Liver (tissue), 9 donors: ENCODE measurements around the gene NKX2-4. TPM values are rescaled to one million over a fixed set of nuclear protein-coding genes. Genes with fewer than 3 reads are reported as not detected.

Source experiments
- DNase-seq: peaks from one replicate; pipeline ENCODE4 v3.0.0-alpha.2; 2017; ENCODE audit warnings: low spot score
- H3K27ac ChIP-seq, 2 donors: one replicate each; pipeline ENCODE4 v1.7.0; 2013; ENCODE audit warnings: inconsistent platforms in 2 of 2, low read length in 2 of 2, control low read depth in 1 of 2, low read depth in 1 of 2, mild to moderate bottlenecking in 1 of 2
- H3K27me3 ChIP-seq, 4 donors: one replicate each; pipeline versions ENCODE4 v1.6.1 to v1.7.0; 2013; ENCODE audit warnings: low read length in 3 of 4, inconsistent platforms in 1 of 4, mild to moderate bottlenecking in 1 of 4, moderate library complexity in 1 of 4; ENCODE audit not compliant: control insufficient read depth in 4 of 4, insufficient read depth in 4 of 4
- H3K36me3 ChIP-seq, 4 donors: one replicate each; pipeline versions ENCODE4 v1.6.1 to v1.7.0; 2013; ENCODE audit warnings: low read length in 3 of 4, mild to moderate bottlenecking in 3 of 4, low read depth in 1 of 4, moderate library complexity in 1 of 4; ENCODE audit not compliant: control insufficient read depth in 4 of 4, insufficient read depth in 3 of 4
- H3K4me1 ChIP-seq, 4 donors: one replicate each; pipeline versions ENCODE4 v1.6.1 to v1.7.0; 2013; ENCODE audit warnings: low read length in 3 of 4, mild to moderate bottlenecking in 3 of 4, moderate library complexity in 1 of 4; ENCODE audit not compliant: control insufficient read depth in 4 of 4, insufficient read depth in 4 of 4
- H3K4me3 ChIP-seq, 3 donors: one replicate each; pipeline versions ENCODE4 v1.6.1 to v1.7.0; 2013; ENCODE audit warnings: low read length in 3 of 3, control low read depth in 1 of 3, low read depth in 1 of 3, mild to moderate bottlenecking in 1 of 3
- H3K9ac ChIP-seq, 2 donors: one replicate each; pipeline ENCODE4 v1.7.0; 2013; ENCODE audit warnings: low read length in 2 of 2, mild to moderate bottlenecking in 2 of 2, moderate library complexity in 2 of 2, control low read depth in 1 of 2, low read depth in 1 of 2
- H3K9me3 ChIP-seq, 4 donors: one replicate each; pipeline versions ENCODE4 v1.6.1 to v1.7.0; 2013; ENCODE audit warnings: low read length in 3 of 4; ENCODE audit not compliant: control insufficient read depth in 4 of 4
- EGR1 ChIP-seq, 2 donors: IDR thresholded peaks; 2 replicates each; pipeline ENCODE4 v1.6.1; 2016 to 2018; ENCODE audit warnings: antibody characterized with exemption in 2 of 2, low read depth in 2 of 2
- FOXA1 ChIP-seq: IDR thresholded peaks from 2 replicates; pipeline ENCODE4 v1.6.1; 2016; ENCODE audit warnings: antibody characterized with exemption
- FOXA2 ChIP-seq: IDR thresholded peaks from 2 replicates; pipeline ENCODE4 v1.6.1; 2016; ENCODE audit warnings: antibody characterized with exemption
- GABPA ChIP-seq, 2 donors: IDR thresholded peaks in 1 of 2; conservative IDR thresholded peaks in 1 of 2; 2 replicates each; pipeline ENCODE4 v1.6.1; 2016; ENCODE audit warnings: antibody characterized with exemption in 2 of 2, mild to moderate bottlenecking in 1 of 2, moderate library complexity in 1 of 2
- HNF4A ChIP-seq, 2 donors: conservative IDR thresholded peaks; 2 replicates each; pipeline ENCODE4 v1.6.1; 2016; ENCODE audit warnings: antibody characterized with exemption in 2 of 2, mild to moderate bottlenecking in 2 of 2
- HNF4G ChIP-seq: IDR thresholded peaks from 2 replicates; pipeline ENCODE4 v1.6.1; 2016; ENCODE audit warnings: antibody characterized with exemption
- JUND ChIP-seq, 2 donors: IDR thresholded peaks; 2 replicates each; pipeline ENCODE4 v1.6.1; 2016; ENCODE audit warnings: antibody characterized with exemption in 2 of 2
- NR2F2 ChIP-seq: IDR thresholded peaks from 2 replicates; pipeline ENCODE4 v1.6.1; 2016; ENCODE audit warnings: antibody characterized with exemption
- RAD21 ChIP-seq, 2 donors: IDR thresholded peaks; 2 replicates each; pipeline ENCODE4 v1.6.1; 2016; ENCODE audit warnings: antibody characterized with exemption in 2 of 2, mild to moderate bottlenecking in 2 of 2
- RXRA ChIP-seq, 2 donors: IDR thresholded peaks; 2 replicates each; pipeline ENCODE4 v1.6.1; 2017 to 2018; ENCODE audit warnings: antibody characterized with exemption in 2 of 2, mild to moderate bottlenecking in 1 of 2
- SP1 ChIP-seq: IDR thresholded peaks from 2 replicates; pipeline ENCODE4 v1.6.1; 2018; ENCODE audit warnings: antibody characterized with exemption, mild to moderate bottlenecking
- YY1 ChIP-seq: IDR thresholded peaks from 2 replicates; pipeline ENCODE4 v1.6.1; 2016; ENCODE audit warnings: antibody characterized with exemption, mild to moderate bottlenecking
- WGBS: extraction: QIAGEN DNeasy Blood & Tissue Kit; methylation state at CpG from one replicate; pipeline ENCODE4 v1.1.7; 2013; 5-methylcytosine and 5-hydroxymethylcytosine counted together
- polyA plus RNA-seq, 2 donors: library from polyadenylated mRNA; stranded (reverse) in 1 of 2; unstranded in 1 of 2; fragments of 200-250 nt in 1 of 2; fragments of >200 nt in 1 of 2; fragmentation: Nextera tagmentation in 1 of 2; extraction: Ambion mirVana in 1 of 2; gene quantifications; one replicate each; pipeline versions ENCODE4 v1.2.1 to v1.2.3, GENCODE V29; 2013 to 2015
- total RNA-seq, 2 donors: library from RNA; depleted of rRNA; stranded (reverse); fragments of >200 nt; gene quantifications; one replicate each; pipeline ENCODE4 v1.2.3, GENCODE V29; 2014
- TF ChIP-seq, protein P1 (sequence below): IDR thresholded peaks from 2 replicates; pipeline ENCODE4 v1.6.1; 2016; ENCODE audit warnings: antibody characterized with exemption
- TF ChIP-seq, protein P2 (sequence below): IDR thresholded peaks from 2 replicates; pipeline ENCODE4 v1.6.1; 2016; ENCODE audit warnings: antibody characterized with exemption
- TF ChIP-seq, protein P3 (sequence below): fragments of 150-350 bp; IDR thresholded peaks from 2 replicates; pipeline ENCODE4 v1.5.1; 2017; ENCODE audit warnings: improper control_type of control experiment, low read depth, low read length; ENCODE audit not compliant: missing input control
- TF ChIP-seq, protein P4 (sequence below): IDR thresholded peaks from 2 replicates; pipeline ENCODE4 v1.6.1; 2016; ENCODE audit warnings: antibody characterized with exemption
- TF ChIP-seq, protein P5 (sequence below): IDR thresholded peaks from 2 replicates; pipeline ENCODE4 v1.6.1; 2016; ENCODE audit warnings: antibody characterized with exemption, mild to moderate bottlenecking
- donor health status: healthy.
- donor health status: healthy.
- donor health status: healthy.
- donor health status: healthy.
- donor health status: healthy.

NKX2-4 gene
- total and polyA plus RNA-seq, 4 donors, result not detected

DNA sequence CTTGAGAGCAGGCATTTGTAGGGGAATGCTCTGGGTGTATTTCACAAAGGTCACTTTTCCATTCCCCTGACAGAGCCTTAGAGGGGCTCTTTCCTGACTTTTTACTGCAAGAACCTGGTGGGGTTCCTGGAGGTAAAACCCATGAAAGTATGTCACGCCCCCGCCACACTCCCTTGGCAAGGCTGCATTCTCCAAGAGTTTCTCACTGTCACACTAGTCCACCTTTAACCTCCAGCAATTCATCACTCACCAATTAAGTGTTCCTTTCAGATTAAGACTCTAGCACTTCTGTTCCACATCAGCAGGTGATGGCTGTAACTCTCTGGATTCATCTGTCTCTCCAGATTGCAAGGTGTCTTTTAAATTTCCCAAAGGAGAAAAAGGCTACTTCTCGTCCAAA is 32.7 kb upstream of the NKX2-4 start:
- no peaks in the 10 kb centered on the region for H3K36me3 ChIP-seq
- H3K27me3 ChIP-seq, result peaks cover 0 to 6% (median 2%) of the 10 kb centered on the region in 4 donors
- H3K27ac ChIP-seq, result no peak overlapping the region
- no peak for DNase-seq
- H3K9ac ChIP-seq, result no peak overlapping the region
- H3K4me1 ChIP-seq, result no peaks in the 10 kb centered on the region
- H3K4me3 ChIP-seq, result no peak overlapping the region
- 68% methylated on average over 3 of the region's 3 CpGs for WGBS
- H3K9me3 ChIP-seq, result peaks cover 0 to 3% (median 1%) of the 10 kb centered on the region in 4 donors
- TF ChIP-seq, protein P1, sequence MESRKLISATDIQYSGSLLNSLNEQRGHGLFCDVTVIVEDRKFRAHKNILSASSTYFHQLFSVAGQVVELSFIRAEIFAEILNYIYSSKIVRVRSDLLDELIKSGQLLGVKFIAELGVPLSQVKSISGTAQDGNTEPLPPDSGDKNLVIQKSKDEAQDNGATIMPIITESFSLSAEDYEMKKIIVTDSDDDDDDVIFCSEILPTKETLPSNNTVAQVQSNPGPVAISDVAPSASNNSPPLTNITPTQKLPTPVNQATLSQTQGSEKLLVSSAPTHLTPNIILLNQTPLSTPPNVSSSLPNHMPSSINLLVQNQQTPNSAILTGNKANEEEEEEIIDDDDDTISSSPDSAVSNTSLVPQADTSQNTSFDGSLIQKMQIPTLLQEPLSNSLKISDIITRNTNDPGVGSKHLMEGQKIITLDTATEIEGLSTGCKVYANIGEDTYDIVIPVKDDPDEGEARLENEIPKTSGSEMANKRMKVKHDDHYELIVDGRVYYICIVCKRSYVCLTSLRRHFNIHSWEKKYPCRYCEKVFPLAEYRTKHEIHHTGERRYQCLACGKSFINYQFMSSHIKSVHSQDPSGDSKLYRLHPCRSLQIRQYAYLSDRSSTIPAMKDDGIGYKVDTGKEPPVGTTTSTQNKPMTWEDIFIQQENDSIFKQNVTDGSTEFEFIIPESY, result no peak
- TF ChIP-seq FOXA1, result no peak
- TF ChIP-seq FOXA2, result no peak
- TF ChIP-seq HNF4G, result no peak
- no peak for TF ChIP-seq JUND (IDR thresholded peaks at IDR 0.05)
- no peak for TF ChIP-seq EGR1 (IDR thresholded peaks at IDR 0.05; ENCODE audit: low read depth in 2 of 2)
- no peak for TF ChIP-seq RXRA (IDR thresholded peaks at IDR 0.05)
- no peak for TF ChIP-seq GABPA (IDR thresholded peaks at IDR 0.05 in 1 of 2, conservative IDR thresholded peaks at IDR 0.05 in 1 of 2)
- no peak for TF ChIP-seq NR2F2
- TF ChIP-seq YY1, result no peak
- TF ChIP-seq, protein P2, sequence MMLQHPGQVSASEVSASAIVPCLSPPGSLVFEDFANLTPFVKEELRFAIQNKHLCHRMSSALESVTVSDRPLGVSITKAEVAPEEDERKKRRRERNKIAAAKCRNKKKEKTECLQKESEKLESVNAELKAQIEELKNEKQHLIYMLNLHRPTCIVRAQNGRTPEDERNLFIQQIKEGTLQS, result no peak
- TF ChIP-seq SP1, result no peak
- TF ChIP-seq, protein P3, sequence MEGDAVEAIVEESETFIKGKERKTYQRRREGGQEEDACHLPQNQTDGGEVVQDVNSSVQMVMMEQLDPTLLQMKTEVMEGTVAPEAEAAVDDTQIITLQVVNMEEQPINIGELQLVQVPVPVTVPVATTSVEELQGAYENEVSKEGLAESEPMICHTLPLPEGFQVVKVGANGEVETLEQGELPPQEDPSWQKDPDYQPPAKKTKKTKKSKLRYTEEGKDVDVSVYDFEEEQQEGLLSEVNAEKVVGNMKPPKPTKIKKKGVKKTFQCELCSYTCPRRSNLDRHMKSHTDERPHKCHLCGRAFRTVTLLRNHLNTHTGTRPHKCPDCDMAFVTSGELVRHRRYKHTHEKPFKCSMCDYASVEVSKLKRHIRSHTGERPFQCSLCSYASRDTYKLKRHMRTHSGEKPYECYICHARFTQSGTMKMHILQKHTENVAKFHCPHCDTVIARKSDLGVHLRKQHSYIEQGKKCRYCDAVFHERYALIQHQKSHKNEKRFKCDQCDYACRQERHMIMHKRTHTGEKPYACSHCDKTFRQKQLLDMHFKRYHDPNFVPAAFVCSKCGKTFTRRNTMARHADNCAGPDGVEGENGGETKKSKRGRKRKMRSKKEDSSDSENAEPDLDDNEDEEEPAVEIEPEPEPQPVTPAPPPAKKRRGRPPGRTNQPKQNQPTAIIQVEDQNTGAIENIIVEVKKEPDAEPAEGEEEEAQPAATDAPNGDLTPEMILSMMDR, result no peak
- TF ChIP-seq, protein P4, sequence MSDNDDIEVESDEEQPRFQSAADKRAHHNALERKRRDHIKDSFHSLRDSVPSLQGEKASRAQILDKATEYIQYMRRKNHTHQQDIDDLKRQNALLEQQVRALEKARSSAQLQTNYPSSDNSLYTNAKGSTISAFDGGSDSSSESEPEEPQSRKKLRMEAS, result no peak
- TF ChIP-seq, protein P5, sequence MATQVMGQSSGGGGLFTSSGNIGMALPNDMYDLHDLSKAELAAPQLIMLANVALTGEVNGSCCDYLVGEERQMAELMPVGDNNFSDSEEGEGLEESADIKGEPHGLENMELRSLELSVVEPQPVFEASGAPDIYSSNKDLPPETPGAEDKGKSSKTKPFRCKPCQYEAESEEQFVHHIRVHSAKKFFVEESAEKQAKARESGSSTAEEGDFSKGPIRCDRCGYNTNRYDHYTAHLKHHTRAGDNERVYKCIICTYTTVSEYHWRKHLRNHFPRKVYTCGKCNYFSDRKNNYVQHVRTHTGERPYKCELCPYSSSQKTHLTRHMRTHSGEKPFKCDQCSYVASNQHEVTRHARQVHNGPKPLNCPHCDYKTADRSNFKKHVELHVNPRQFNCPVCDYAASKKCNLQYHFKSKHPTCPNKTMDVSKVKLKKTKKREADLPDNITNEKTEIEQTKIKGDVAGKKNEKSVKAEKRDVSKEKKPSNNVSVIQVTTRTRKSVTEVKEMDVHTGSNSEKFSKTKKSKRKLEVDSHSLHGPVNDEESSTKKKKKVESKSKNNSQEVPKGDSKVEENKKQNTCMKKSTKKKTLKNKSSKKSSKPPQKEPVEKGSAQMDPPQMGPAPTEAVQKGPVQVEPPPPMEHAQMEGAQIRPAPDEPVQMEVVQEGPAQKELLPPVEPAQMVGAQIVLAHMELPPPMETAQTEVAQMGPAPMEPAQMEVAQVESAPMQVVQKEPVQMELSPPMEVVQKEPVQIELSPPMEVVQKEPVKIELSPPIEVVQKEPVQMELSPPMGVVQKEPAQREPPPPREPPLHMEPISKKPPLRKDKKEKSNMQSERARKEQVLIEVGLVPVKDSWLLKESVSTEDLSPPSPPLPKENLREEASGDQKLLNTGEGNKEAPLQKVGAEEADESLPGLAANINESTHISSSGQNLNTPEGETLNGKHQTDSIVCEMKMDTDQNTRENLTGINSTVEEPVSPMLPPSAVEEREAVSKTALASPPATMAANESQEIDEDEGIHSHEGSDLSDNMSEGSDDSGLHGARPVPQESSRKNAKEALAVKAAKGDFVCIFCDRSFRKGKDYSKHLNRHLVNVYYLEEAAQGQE, result no peak
- TF ChIP-seq RAD21 (IDR thresholded peaks at IDR 0.05), result no peak

DNA sequence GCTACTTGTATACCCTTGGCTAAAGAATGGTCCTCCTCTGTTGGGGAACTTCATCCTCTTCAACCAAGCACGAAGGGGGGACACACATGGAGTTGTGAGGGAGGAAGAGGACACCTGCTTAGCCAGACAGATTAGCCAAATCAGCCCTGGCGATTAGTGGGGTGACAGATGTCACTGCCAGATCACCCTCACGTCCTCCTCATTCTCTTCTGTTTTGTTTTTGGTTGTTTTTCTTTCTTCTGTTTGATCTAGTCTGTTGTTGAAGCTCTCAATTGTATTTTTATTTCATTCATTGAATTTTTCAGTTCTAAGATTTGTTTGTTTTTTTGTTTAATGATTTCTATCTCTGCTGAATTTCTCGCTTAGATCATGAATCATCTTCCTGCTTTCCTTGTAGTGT is 27.5 kb upstream of the NKX2-4 start:
- 73% methylated on average over 4 of the region's 4 CpGs for WGBS
- H3K27ac ChIP-seq, result no peak overlapping the region
- H3K27me3 ChIP-seq, result no peaks in the 10 kb centered on the region

More for the DNA sequence above, 27.5 kb upstream of the NKX2-4 start:
- Histone ChIP-seq H3K4me3 (no peak overlapping the region), H3K9ac (no peak overlapping the region), H3K4me1 (no peaks in the 10 kb centered on the region), H3K36me3 (no peaks in the 10 kb centered on the region), H3K9me3 (peaks cover 0 to 4% (median 3%) of the 10 kb centered on the region in 4 donors)
- no peak for DNase-seq
- TF ChIP-seq, protein P5, result no peak
- TF ChIP-seq, protein P4, result no peak
- TF ChIP-seq HNF4A (conservative IDR thresholded peaks at IDR 0.05) (no peak), EGR1 (IDR thresholded peaks at IDR 0.05; ENCODE audit: low read depth in 2 of 2) (no peak), RAD21 (IDR thresholded peaks at IDR 0.05) (no peak)
- TF ChIP-seq, protein P2, result no peak
- TF ChIP-seq, protein P3, result no peak
